Measurements from ENCODE around the gene PDGFA.

PDGFA gene

DNA sequence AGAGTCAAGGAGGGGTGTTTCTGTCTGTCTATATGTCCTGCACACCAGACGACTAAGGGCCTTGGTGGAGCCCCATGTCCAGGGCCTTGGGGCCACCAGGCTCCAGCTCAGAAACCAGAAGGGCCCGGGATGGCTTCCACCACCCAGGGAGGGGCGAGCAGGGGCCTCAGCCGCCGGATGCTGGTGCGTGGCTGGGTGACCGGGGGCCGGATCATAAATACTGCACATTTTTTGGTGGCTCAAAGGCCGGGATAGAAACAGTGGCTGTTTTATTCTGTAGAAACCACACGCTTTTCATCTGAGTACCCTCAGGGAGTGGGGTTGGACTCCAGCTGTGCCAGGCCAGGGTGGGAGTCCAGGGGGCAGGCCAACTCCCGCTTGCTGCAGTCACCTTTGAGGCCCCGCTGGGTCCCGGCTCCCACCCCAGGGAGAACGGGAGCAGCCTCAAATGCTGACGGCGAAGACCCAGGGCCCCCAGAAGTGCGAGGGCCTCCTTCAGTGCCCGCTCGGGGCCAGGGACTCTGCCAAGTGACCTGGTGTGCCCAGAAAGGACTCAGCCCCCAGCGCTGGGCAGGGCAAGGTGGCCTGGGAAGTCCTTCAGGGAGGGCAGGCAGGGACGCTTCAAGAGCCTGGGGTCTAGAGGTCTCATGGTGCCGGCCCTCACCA lies 28.2 kb downstream of the PDGFA start:
- no peak for DNase-seq (ENCODE audit: low read depth, low spot score)

- no peak for DNase-seq (ENCODE audit: low read depth, low spot score)
Observed at GRCh38 chr7:490461-491291, 29.0 kb downstream of the PDGFA start.

DNA sequence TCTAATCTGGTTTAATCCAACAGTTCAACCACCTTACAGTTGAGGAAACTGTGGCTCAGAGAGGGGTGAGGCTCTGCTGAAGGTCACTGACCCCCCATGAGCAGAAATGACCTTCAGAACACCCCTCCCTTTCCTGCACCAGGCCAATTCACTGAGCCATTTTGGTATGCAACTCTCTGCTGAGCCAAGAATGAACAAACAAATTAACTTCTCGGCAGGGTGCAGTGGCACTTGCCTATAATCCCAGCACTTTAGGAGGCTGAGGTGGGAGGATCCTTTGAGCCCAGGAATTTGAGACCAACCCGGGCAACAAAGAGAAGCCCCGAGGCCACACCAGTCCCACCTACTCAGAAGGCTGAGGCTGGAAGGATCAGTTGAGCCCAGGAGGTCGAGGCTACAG lies 29.8 kb downstream of the PDGFA start:
- DNase-seq (ENCODE audit: low read depth, low spot score) = no peak

- DNase-seq (ENCODE audit: low read depth, low spot score) = no peak
Observed at GRCh38 chr7:486216-486743, 33.4 kb downstream of the PDGFA start.

GRCh38 chr7:485188-486081 lies 34.2 kb downstream of the PDGFA start:
- DNase-seq (ENCODE audit: low read depth, low spot score) = no peak

- DNase-seq (ENCODE audit: low read depth, low spot score) = no peak
Observed at GRCh38 chr7:484356-485101, 35.1 kb downstream of the PDGFA start.

- DNase-seq (ENCODE audit: low read depth, low spot score) = no peak
Observed at GRCh38 chr7:483656-484355, 35.8 kb downstream of the PDGFA start.

- no peak for DNase-seq (ENCODE audit: low read depth, low spot score)
Observed at GRCh38 chr7:482521-483083, 37.0 kb downstream of the PDGFA start.

GRCh38 chr7:481219-481930 lies 38.3 kb downstream of the PDGFA start:
- DNase-seq (ENCODE audit: low read depth, low spot score) = no peak

GRCh38 chr7:480531-481218 lies 39.0 kb downstream of the PDGFA start:
- DNase-seq (ENCODE audit: low read depth, low spot score) = no peak

DNA sequence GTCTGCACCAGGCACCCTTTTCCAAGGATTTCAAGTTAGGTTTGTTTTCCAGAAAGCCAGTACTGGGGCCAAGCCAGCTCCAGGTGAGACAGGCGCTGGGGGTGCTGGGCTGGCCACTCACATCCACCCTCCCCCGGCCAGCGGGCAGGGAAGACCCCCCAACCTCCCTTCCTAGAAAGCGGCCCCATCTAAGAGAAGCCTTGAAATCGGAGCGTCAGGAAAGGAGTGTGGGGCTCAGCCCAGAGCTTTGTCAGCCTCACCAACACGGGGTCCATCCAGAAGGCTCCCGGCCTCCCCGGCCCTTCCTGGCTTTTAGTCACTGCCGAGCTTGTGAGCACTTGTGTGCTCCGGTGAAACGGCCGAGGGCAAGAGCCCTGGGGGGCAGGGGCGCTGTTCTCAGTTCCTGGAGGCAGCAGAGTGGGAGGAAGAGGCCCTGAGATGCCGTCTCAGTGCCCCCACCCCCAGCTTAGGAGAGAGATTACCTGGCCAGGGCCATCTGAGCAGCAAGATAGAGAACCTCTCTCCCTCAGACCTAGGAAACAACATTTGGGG lies 39.6 kb downstream of the PDGFA start:
- DNase-seq (ENCODE audit: low read depth, low spot score) = no peak

DNA sequence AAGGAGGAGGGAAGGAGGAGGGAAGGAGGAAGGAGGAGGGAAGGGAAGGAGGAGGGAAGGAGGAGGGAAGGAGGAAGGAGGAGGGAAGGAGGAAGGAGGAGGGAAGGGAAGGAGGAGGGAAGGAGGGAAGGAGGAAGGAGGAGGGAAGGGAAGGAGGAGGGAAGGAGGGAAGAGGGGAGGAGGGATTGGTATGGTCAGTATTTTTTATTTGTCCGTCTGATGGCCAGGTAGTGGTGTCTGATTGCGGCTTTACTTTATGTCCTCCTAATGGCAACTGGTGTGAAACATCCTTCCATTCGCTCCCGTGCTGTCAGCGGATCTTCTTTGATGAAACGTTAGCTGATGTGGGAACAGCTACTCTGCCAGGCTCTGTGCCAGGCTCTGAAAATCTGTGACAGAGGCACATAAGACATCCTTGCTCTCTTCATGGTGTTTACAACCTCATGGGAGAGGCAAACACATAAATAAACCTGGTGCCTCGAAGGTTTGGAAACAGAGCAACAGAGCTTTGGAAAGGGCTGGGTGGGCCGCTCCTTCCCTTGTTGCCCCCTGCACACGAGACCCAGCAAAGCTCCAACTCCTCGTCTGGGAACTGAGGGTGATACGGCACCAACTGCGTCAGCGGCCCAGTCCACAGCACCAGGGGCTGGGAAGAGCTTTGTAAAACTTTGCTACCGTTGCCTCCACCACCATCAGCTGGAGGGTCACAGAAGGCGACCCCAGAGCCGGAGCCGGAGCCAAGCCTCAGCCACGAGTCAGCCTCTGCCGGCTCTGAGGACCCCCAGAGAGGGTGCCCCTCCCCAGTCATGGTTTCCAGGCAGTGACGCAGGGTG lies 40.3 kb downstream of the PDGFA start:
- DNase-seq (ENCODE audit: low read depth, low spot score) = no peak

DNA sequence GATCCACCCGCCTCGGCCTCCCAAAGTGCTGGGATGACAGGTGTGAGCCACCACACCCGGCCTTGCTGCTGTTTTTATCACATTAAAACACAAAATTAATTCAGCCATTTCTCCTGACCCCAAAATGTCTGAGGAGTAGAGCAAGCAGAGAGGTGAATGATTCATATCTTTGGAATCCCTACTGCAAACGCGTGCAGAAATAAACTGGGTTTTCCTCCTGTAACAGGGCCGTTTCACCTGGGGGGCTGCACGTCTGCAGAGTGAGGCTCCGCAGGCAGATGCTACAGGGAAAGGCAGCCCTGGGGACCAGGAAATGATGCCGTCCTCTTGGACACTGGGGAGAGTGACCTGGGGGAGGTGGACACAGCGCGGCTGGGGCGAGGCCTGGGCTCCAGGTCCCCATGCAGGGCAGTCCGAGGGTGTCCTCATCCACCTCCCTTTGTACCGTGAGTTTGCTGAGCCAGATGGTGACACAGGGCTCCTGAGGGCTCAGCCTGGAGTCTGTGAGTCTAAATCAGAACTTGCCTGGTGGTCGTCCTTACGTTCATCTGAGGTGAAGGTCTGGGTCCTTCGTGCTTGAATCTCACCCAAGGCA lies 41.9 kb downstream of the PDGFA start:
- DNase-seq (ENCODE audit: low read depth, low spot score) = no peak

GRCh38 chr7:476736-477360 lies 42.8 kb downstream of the PDGFA start:
- DNase-seq (ENCODE audit: low read depth, low spot score) = no peak

DNA sequence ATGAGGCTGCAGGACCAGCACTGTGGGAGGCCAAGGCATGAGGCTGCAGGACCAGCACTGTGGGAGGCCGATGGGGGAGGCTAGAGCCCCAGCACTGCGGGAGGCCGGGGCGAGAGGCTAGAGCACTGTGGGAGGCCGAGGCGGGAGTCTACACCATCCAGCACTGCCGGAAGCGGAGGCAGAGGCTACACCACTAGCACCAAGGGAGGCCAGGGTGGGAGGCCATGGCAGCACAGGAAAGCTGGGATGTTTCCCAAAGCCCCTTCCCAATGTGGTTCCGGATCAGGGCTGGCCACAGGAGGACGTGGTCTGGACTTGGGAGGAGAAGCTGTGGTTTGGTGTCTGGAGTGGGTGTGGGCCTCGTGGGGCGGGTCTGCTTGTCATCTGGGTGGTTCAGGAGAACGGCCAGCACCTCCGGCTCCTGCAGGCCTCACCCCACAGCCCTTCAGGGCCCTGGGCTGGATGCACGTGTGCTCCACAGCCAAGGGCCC lies 43.6 kb downstream of the PDGFA start:
- no peak for DNase-seq (ENCODE audit: low read depth, low spot score)

DNA sequence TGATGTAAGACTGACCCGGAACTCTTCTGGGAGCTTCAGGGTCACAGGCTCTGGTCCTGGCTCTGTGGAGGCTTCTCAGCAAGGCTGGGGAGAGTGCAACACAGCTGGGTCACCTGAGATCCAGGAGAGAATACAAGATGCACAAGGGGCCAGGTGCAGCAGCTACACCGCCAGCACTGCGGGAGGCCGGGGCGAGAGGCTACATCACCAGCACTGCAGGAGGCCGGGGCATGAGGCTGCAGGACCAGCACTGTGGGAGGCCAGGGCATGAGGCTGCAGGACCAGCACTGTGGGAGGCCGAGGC lies 44.3 kb downstream of the PDGFA start:
- no peak for DNase-seq (ENCODE audit: low read depth, low spot score)

All from brain pericyte (primary cell).